RCC 7860 (cell line): ENCODE data around the gene PSAP.
A peak's percentile ranks its signal among the peaks of the same experiment; 100 is the strongest.

ENCODE experiments used
- DNase-seq: peaks from one replicate; pipeline ENCODE4 v3.0.0-alpha.2; 2015; ENCODE audit warnings: low spot score
- FAIRE-seq: peaks from 2 replicates; lab custom pipeline; 2012; peaks lifted over from hg19 to GRCh38; lab: Jason Lieb, UNC

The PSAP gene

GRCh38 chr10:71812016-71812912, 38.8 kb downstream of the PSAP start:
- DNase-seq (peak; percentile 17), FAIRE-seq (no peak)

- FAIRE-seq (no peak), DNase-seq (no peak)
Measured at GRCh38 chr10:71811351-71811750, 39.7 kb downstream of the PSAP start.

DNA sequence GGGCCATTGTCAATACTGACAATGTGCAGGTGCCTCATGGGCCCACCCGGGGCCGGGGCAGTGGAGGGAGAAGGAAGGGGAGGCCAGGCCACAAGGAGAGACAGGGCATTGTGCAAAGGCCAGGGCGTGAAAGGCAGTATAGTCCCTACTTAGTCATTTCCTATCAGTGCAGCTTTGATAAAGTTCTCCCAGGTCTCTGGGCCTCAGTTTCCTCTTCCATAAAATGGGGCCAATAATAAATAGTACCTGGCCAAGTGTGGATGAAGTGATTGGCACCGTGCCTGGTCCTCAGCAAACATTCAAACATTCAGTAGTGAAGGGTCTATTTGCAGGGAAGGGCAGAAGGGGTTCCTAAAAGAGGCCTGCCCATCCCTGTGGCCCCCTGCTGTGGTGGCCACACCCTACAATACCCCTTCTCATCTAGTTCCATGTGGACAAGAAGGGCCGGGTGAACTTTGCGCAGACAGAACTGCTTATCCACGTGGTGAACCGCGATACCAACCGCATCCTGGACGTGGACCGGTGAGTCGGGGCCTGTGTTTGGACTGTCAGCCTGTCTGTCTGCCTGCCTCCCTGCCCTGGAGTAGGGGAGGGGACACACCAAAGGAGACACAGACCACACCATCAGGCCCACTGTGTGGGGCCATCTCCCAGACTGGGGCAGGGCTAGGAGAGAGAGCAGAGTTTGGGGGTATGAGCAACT, 40.9 kb downstream of the PSAP start:
- no peak for DNase-seq
- no peak for FAIRE-seq

GRCh38 chr10:71809628-71810027, 41.4 kb downstream of the PSAP start:
- FAIRE-seq, result no peak
- no peak for DNase-seq

DNA sequence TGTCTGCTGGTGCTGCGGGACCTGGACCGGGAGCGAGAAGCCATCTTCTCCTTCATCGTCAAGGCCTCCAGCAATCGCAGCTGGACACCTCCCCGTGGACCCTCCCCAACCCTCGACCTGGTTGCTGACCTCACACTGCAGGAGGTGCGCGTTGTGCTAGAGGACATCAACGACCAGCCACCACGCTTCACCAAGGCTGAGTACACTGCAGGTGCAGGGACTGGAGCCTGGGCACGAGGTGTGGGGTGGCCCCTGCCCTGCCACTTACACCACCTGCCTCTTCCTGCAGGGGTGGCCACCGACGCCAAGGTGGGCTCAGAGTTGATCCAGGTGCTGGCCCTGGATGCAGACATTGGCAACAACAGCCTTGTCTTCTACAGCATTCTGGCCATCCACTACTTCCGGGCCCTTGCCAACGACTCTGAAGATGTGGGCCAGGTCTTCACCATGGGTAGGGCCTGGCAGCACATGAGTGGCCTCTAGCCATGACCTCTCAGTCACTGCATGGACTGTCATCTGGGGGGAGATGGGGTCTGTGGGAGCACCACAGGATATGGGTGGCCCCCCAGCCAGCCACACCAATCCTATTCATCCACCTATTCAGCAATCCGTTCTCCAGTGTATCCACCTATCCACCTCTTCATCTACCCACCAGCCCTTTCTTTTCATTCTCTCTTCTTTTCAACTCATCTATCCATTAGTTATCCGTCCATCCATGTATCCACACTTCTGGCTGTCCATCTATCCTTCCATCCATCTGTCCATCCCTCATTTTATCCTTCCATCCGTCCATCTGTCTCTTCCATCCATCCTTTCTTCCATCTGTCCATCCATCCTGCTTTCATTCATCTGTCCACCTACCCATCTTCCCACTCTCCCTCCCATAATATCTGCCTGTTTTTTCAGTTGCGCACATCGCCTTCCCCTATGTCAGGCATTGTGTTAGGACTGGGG, 43.2 kb downstream of the PSAP start:
- no peak for DNase-seq
- FAIRE-seq, result no peak

- DNase-seq, result no peak
- no peak for FAIRE-seq
Measured at GRCh38 chr10:71806704-71807556, 44.1 kb downstream of the PSAP start.

GRCh38 chr10:71805776-71806703, 45.0 kb downstream of the PSAP start:
- no peak for DNase-seq
- FAIRE-seq, result no peak

DNA sequence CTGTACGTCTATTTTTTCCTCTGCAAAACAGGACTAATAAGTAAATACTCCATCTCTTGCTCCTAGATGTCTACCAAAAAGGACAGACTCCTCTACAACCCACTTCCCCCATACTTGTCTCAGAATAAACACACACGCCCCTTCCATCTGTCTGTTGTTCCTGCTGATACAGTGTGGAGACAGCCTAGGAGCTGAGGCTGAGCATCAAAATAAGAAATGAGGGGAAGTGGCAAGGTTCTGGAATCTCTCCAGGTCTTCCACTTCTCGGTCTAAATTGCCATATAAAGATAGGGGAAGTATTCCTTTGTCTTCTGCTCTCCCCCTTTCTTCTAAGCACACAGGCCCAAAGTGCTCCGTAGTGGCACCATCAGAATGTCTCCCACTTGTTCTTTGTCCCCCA, 47.0 kb downstream of the PSAP start:
- DNase-seq (no peak), FAIRE-seq (no peak)

DNA sequence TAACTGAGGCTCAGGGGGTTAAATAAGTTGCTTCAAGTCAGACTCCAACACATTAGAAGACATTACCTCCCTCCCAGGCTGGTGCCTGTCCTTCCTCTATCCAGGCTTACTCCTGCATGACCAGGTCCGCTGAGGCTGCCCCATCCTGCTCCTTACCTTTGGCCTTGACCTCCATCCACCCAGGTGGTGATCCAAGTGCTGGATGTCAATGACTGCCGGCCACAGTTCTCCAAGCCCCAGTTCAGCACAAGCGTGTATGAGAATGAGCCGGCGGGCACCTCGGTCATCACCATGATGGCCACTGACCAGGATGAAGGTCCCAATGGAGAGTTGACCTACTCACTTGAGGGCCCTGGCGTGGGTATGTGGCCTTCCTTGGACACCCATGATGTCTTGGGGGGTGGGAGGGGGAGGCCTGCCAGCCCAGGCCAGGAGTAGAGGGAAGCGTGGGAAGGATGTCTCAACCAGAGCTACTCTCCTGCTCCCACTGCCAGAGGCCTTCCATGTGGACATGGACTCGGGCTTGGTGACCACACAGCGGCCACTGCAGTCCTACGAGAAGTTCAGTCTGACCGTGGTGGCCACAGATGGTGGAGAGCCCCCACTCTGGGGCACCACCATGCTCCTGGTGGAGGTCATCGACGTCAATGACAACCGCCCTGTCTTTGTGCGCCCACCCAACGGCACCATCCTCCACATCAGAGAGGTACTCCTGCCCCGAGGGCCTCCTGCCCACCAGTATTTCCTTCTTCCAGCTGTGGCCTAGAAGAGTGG, 48.1 kb downstream of the PSAP start:
- FAIRE-seq (no peak), DNase-seq (no peak)

DNA sequence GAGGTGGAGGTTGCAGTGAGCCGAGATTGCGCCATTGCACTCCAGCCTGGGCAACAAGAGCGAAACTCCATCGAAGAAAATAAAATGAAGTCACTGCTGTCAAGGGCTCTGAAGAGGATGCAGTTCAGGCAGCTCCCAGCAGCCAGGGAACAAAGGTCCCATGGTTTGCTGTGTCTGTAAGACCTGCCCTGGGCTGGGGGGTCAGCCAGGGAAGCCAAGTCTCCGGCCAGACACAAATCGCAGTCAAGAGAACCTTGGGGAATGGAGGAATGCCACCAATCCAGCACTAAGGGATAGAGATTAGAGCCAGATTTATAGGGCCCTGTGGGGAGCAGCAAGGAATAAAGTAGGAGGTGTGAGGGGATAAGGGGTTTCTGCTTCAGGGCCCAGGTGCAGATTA, 48.8 kb downstream of the PSAP start:
- no peak for DNase-seq
- no peak for FAIRE-seq

DNA sequence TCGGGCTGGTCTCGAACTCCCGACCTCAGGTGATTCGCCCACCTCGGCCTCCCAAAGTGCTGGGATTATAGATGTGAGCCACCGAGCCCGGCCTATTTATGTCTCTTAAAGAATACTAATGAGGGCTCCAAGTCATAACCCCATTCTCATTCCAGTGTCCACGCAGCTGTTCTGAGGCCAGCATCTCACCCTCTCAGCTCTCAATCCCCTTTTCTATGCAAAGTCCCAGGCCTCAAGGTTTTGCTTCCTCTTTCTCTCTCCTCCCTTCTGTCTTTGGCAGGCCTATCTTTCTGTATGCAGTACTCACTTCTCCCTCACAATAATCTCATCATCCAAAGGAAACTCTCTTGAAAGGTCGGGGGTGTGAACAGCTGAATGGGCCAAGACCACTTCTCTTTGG, 49.7 kb downstream of the PSAP start:
- no peak for FAIRE-seq
- no peak for DNase-seq

GRCh38 chr10:71799608-71800453, 51.2 kb downstream of the PSAP start:
- FAIRE-seq (no peak), DNase-seq (no peak)

GRCh38 chr10:71799112-71799511, 51.9 kb downstream of the PSAP start:
- FAIRE-seq (no peak), DNase-seq (no peak)

GRCh38 chr10:71798308-71798624, 52.8 kb downstream of the PSAP start:
- DNase-seq (no peak), FAIRE-seq (no peak)

GRCh38 chr10:71797533-71798307, 53.3 kb downstream of the PSAP start:
- DNase-seq (no peak), FAIRE-seq (no peak)

- FAIRE-seq, result no peak
- DNase-seq, result no peak
Measured at GRCh38 chr10:71796749-71797405, 54.2 kb downstream of the PSAP start.
